Fibroblast of the aortic adventitia (primary cell): ENCODE data around the gene CEP131. TPM values are rescaled to one million over a fixed set of nuclear protein-coding genes. Genes with fewer than 3 reads are reported as not detected.
A peak's percentile ranks its signal among the peaks of the same experiment; 100 is the strongest.

ENCODE experiments used
- DNase-seq: peaks from one replicate; pipeline ENCODE4 v3.0.0-alpha.2; 2010; ENCODE audit warnings: low read depth
- H3K4me3 ChIP-seq: 2 replicates; pipeline ENCODE4 v1.5.1; 2011; ENCODE audit warnings: low read depth, mild to moderate bottlenecking, control low read depth, low read length, moderate library complexity
- total RNA-seq: library from RNA; depleted of rRNA; stranded (reverse); fragments of >200 nt; gene quantifications from 2 replicates; pipeline ENCODE4 v1.2.3, GENCODE V29; 2012; ENCODE audit warnings: low replicate concordance
- TF ChIP-seq, protein P1 (sequence below): IDR thresholded peaks from 2 replicates; pipeline ENCODE4 v1.5.1; 2011; ENCODE audit warnings: mild to moderate bottlenecking, low read length, control low read depth, inconsistent platforms; ENCODE audit not compliant: insufficient read depth

Gene CEP131
- total RNA-seq = 9.6 and 30.1 TPM in 2 replicates

- TF ChIP-seq, protein P1, sequence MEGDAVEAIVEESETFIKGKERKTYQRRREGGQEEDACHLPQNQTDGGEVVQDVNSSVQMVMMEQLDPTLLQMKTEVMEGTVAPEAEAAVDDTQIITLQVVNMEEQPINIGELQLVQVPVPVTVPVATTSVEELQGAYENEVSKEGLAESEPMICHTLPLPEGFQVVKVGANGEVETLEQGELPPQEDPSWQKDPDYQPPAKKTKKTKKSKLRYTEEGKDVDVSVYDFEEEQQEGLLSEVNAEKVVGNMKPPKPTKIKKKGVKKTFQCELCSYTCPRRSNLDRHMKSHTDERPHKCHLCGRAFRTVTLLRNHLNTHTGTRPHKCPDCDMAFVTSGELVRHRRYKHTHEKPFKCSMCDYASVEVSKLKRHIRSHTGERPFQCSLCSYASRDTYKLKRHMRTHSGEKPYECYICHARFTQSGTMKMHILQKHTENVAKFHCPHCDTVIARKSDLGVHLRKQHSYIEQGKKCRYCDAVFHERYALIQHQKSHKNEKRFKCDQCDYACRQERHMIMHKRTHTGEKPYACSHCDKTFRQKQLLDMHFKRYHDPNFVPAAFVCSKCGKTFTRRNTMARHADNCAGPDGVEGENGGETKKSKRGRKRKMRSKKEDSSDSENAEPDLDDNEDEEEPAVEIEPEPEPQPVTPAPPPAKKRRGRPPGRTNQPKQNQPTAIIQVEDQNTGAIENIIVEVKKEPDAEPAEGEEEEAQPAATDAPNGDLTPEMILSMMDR = no peak
- peak within 1 kb of the TSS; percentile 78 for H3K4me3 ChIP-seq
- peak; percentile 97 for DNase-seq
Observed at GRCh38 chr17:81222906-81223761, at the start of gene CEP131. Gene CEP131 (minus strand): TSS chr17:81222965. CDS start chr17:81220056, 2,909 bp downstream.

GRCh38 chr17:81271226-81271625, 48.5 kb upstream of the CEP131 start:
- no peak for DNase-seq
- TF ChIP-seq, protein P1 = no peak
- H3K4me3 ChIP-seq = no peak overlapping the region

GRCh38 chr17:81270279-81270678, 47.5 kb upstream of the CEP131 start:
- H3K4me3 ChIP-seq = no peak overlapping the region
- no peak for DNase-seq
- TF ChIP-seq, protein P1 = no peak

DNA sequence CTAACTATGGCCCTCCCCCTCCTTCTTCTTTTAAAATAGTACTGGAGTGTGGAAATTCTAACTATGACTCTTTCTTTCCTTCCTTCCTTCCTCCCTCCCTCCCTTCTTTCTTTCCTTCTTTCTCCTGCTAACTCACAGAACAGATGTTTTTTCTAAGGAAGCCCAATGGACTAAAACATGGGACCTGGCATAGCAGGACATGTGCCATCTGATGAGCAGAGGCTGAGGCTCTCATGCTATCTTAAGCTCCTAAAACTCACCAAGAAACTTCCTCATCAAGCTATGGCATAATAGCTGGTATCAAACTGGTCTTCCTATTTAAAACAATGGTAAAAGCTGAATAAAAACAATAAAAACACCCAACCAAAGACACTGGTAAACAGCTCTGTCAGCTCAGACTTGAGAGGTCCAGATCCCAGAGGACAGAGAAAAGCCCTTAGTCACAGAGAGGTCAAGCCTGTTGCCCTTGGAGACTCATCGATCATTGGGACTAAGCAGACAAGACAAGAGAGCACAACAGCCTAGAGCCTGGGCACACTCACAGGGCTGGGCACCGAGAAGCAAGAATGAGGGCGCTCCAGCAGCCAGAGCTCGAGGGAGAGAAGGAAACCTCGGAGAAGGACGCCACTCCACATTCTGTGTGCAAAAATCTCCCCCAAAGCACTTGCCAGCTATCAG, 44.8 kb upstream of the CEP131 start:
- DNase-seq = no peak
- H3K4me3 ChIP-seq = no peak overlapping the region
- TF ChIP-seq, protein P1 = no peak

DNA sequence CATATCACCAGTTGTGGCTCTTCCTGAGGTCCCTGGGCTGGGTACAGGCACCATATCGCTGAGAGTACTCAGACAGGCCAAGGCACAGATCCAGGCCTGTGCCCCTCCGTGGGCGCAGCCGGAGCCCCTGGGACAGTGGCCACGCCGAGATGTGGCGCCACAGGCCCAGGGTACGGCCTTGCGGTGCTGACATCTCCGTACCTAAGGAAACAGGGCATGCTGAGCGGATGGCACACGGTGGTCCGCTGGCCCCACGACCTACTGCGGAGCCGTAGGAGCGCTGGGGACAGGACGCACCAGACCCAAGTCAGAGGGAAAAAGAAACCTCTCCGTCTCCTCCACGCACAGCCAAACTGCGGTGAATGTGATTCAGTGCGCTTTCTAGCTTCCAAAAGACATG, 42.8 kb upstream of the CEP131 start:
- DNase-seq = no peak
- TF ChIP-seq, protein P1 = no peak
- no peak overlapping the region for H3K4me3 ChIP-seq

GRCh38 chr17:81264640-81265039, 41.9 kb upstream of the CEP131 start:
- H3K4me3 ChIP-seq = no peak overlapping the region
- DNase-seq = no peak
- TF ChIP-seq, protein P1 = no peak
